Keratinocyte (primary cell): Measurements from ENCODE around the gene FOXL3. TPM values are rescaled to one million over a fixed set of nuclear protein-coding genes. Genes with fewer than 3 reads are reported as not detected.

Source experiments
- DNase-seq: peaks from one replicate; pipeline ENCODE4 v3.0.0-alpha.2; 2011; ENCODE audit warnings: low read depth, missing footprints, low spot score
- FAIRE-seq: peaks from 2 replicates; lab custom pipeline; 2011; peaks lifted over from hg19 to GRCh38; lab: Jason Lieb, UNC
- H2AFZ ChIP-seq: 2 replicates; pipeline ENCODE4 v1.6.0; 2012; ENCODE audit warnings: low read length, control low read depth, inconsistent platforms; ENCODE audit not compliant: control insufficient read depth
- H3K27ac ChIP-seq: 2 replicates; pipeline ENCODE4 v1.5.1; 2011; ENCODE audit warnings: low read length; ENCODE audit not compliant: control insufficient read depth, insufficient read depth
- H3K27me3 ChIP-seq: 3 replicates; pipeline ENCODE4 v1.6.0; 2011; ENCODE audit warnings: low read length; ENCODE audit not compliant: control insufficient read depth, insufficient read depth; ENCODE audit errors: extremely low read depth
- H3K36me3 ChIP-seq, 2 experiments: 2 replicates in 1 of 2; 3 replicates in 1 of 2; pipeline ENCODE4 v1.5.1; 2011; ENCODE audit warnings: low read length in 2 of 2, mild to moderate bottlenecking in 1 of 2; ENCODE audit not compliant: control insufficient read depth in 2 of 2, insufficient read depth in 2 of 2; ENCODE audit errors: extremely low read depth in 1 of 2
- H3K4me1 ChIP-seq: 3 replicates; pipeline ENCODE4 v1.5.1; 2011; ENCODE audit warnings: low read length; ENCODE audit not compliant: control insufficient read depth, insufficient read depth; ENCODE audit errors: extremely low read depth
- H3K4me2 ChIP-seq: 3 replicates; pipeline ENCODE4 v1.6.0; 2011; ENCODE audit warnings: low read depth, low read length; ENCODE audit not compliant: control insufficient read depth, insufficient read depth; ENCODE audit errors: extremely low read depth
- H3K4me3 ChIP-seq, 3 experiments: fragments of 200-600 bp in 1 of 3; sonication (generic) in 1 of 3; 2 replicates in 2 of 3; 3 replicates in 1 of 3; pipeline ENCODE4 v1.5.1; 2011 to 2016; ENCODE audit warnings: low read length in 3 of 3, mild to moderate bottlenecking in 3 of 3, control low read depth in 2 of 3, inconsistent platforms in 1 of 3, low read depth in 1 of 3, mixed read lengths in 1 of 3, mixed run types in 1 of 3, moderate library complexity in 1 of 3; ENCODE audit not compliant: control insufficient read depth in 2 of 3, insufficient read depth in 2 of 3; ENCODE audit errors: extremely low read depth in 1 of 3
- H3K79me2 ChIP-seq: 2 replicates; pipeline ENCODE4 v1.6.0; 2012; ENCODE audit warnings: low read length; ENCODE audit not compliant: control insufficient read depth, insufficient read depth
- H3K9ac ChIP-seq: 3 replicates; pipeline ENCODE4 v1.6.0; 2011; ENCODE audit warnings: low read length; ENCODE audit not compliant: control insufficient read depth, insufficient read depth; ENCODE audit errors: extremely low read depth
- H3K9me1 ChIP-seq: 3 replicates; pipeline ENCODE4 v1.6.0; 2011; ENCODE audit warnings: low read length; ENCODE audit not compliant: control insufficient read depth, insufficient read depth; ENCODE audit errors: extremely low read depth
- H3K9me3 ChIP-seq: 2 replicates; pipeline ENCODE4 v1.5.1; 2012; ENCODE audit warnings: low read depth, low read length; ENCODE audit not compliant: control insufficient read depth
- H4K20me1 ChIP-seq: 3 replicates; pipeline ENCODE4 v1.6.0; 2011; ENCODE audit warnings: low read length; ENCODE audit not compliant: control insufficient read depth, insufficient read depth; ENCODE audit errors: extremely low read depth
- CTCF ChIP-seq, 3 experiments: IDR thresholded peaks in 1 of 3; conservative IDR thresholded peaks in 1 of 3; optimal IDR thresholded peaks in 1 of 3; 2 replicates in 2 of 3; 3 replicates in 1 of 3; pipeline versions ENCODE3 to v1.5.1; 2011; ENCODE audit warnings: low read length in 3 of 3, mild to moderate bottlenecking in 3 of 3, moderate library complexity in 2 of 3, control low read depth in 1 of 3, inconsistent platforms in 1 of 3; ENCODE audit not compliant: insufficient read depth in 2 of 3; ENCODE audit errors: extremely low read depth in 1 of 3
- EZH2 ChIP-seq: IDR thresholded peaks from one replicate; pipeline ENCODE4 v1.6.1; 2012; ENCODE audit warnings: inconsistent platforms, mild to moderate bottlenecking, low read length, moderate library complexity
- dilution Hi-C: fragments of 300-500 bp; cut with MboI; formaldehyde crosslinking; loops from one replicate; pipeline ENCODE4 v1.7.0; 2020; ENCODE audit warnings: low sequenced_read_pairs; ENCODE audit not compliant: extremely low pct_ligation_motif_present
- polyA plus RNA-seq, 5 experiments: library from polyadenylated mRNA; depleted of rRNA in 3 of 5; stranded (reverse) in 3 of 5; stranded (forward) in 1 of 5; unstranded in 1 of 5; fragments of >200 nt; gene quantifications; 1 replicate in 1 of 5; 2 replicates in 3 of 5; 3 replicates in 1 of 5; pipeline versions ENCODE4 v1.2.1 to v1.2.3, GENCODE V29; 2011 to 2012; ENCODE audit warnings: missing spikeins in 2 of 5, low read depth in 1 of 5, low replicate concordance in 1 of 5

Gene FOXL3
- polyA plus RNA-seq, 1 donor (not counting 4 experiments of a cell fraction or from before 2014, with no cell fraction given) = not detected

- TF ChIP-seq EZH2 = no peak
- no peak for TF ChIP-seq CTCF (optimal IDR thresholded peaks at IDR 0.05 in 1 of 3, IDR thresholded peaks at IDR 0.05 in 1 of 3, conservative IDR thresholded peaks at IDR 0.05 in 1 of 3; ENCODE audit: extremely low read depth in 1 of 3, insufficient read depth in 2 of 3, low read length in 3 of 3)
- Histone ChIP-seq H3K36me3 (no peaks in the 10 kb centered on the region), H3K27me3 (no peaks in the 10 kb centered on the region), H3K79me2 (no peaks in the 10 kb centered on the region), H3K9me3 (peaks cover 2% of the 10 kb centered on the region), H3K4me2 (peak overlapping the region; percentile 70), H3K27ac (peak overlapping the region; percentile 20), H4K20me1 (no peaks in the 10 kb centered on the region), H3K4me3 (peak overlapping the region in 2 of 3 experiments; percentile 32 to 38), H3K9ac (peak overlapping the region; percentile 33), H2AFZ (peak overlapping the region; percentile 71), H3K9me1 (no peaks in the 10 kb centered on the region), H3K4me1 (peaks cover 13% of the 10 kb centered on the region)
- dilution Hi-C loops = no loop called here
- DNase-seq (peak; percentile 21), FAIRE-seq (peak; percentile 99)
These were observed 21.8 kb downstream of the FOXL3 start for GRCh38 chr7:311796-312195.

GRCh38 chr7:312424-312823 lies 22.5 kb downstream of the FOXL3 start:
- Histone ChIP-seq H3K4me2 (no peak overlapping the region), H3K79me2 (no peaks in the 10 kb centered on the region), H2AFZ (no peak overlapping the region), H3K27ac (no peak overlapping the region), H3K27me3 (peaks cover 3% of the 10 kb centered on the region), H3K9me3 (peaks cover 2% of the 10 kb centered on the region), H4K20me1 (no peaks in the 10 kb centered on the region), H3K4me1 (peaks cover 13% of the 10 kb centered on the region), H3K9me1 (no peaks in the 10 kb centered on the region), H3K4me3 (no peak overlapping the region), H3K36me3 (no peaks in the 10 kb centered on the region), H3K9ac (no peak overlapping the region)
- FAIRE-seq = no peak
- dilution Hi-C loops = no loop called here
- TF ChIP-seq EZH2 (no peak), CTCF (optimal IDR thresholded peaks at IDR 0.05 in 1 of 3, IDR thresholded peaks at IDR 0.05 in 1 of 3, conservative IDR thresholded peaks at IDR 0.05 in 1 of 3; ENCODE audit: extremely low read depth in 1 of 3, insufficient read depth in 2 of 3, low read length in 3 of 3) (no peak)
- no peak for DNase-seq
